Measurements from ENCODE around the gene DLG5.

DNA sequence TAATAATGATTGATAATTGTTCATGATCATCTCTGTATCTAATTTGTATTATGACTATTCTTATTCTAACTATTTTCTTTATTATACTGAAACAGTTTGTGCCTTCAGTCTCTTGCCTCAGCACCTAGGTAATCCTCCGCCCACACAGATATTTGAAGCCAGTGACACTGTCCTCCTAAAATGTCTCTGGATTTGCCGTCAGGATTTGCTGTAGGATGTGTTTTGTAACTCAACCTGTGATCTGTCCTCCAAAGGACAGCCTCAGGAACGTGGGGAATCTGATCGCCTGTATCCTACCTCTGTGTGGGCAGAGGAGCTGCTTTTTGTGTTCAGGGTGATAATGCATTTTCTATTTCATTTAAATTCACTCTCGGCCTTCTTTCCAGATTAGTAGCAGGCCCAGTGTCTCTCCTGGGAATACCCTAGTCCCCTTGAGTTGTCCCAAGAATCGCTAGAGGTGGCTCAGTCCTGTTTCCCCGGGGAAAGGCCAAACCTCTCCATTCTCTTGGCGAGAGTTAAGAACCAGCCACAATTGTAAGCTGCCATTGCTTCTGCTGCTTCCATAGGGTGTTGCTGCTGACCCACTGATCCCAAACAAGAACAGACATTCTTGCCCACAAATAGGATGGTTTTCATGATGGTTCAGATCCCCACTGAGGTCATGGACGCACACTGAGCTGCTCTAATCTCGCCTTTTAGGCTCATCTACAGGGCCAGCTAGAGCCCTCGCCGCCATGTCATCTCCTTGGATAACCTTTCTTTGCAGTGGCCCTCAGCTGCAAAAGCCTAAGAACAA, 152.7 kb downstream of the DLG5 start:
- TF ChIP-seq POLR2A (IDR thresholded peaks at IDR 0.05; ENCODE audit: low read length) (no peak), GATA1 (IDR thresholded peaks at IDR 0.05; ENCODE audit: low read depth, low read length) (no peak)

Measured in erythroblast (primary cell).